Muscle of leg (tissue), 11 donors: ENCODE data around the gene NSG1. TPM values are rescaled to one million over a fixed set of nuclear protein-coding genes. Genes with fewer than 3 reads are reported as not detected.

Experiments
- DNase-seq: peaks from one replicate; pipeline ENCODE4 v3.0.0; 2013
- H3K27ac ChIP-seq: one replicate; pipeline ENCODE4 v1.5.1; 2013; ENCODE audit warnings: mild to moderate bottlenecking, low read length, control low read depth
- H3K27me3 ChIP-seq: one replicate; pipeline ENCODE4 v1.6.1; 2013; ENCODE audit warnings: low read length; ENCODE audit not compliant: control insufficient read depth, insufficient read depth
- H3K36me3 ChIP-seq: one replicate; pipeline ENCODE4 v1.6.1; 2013; ENCODE audit warnings: low read length; ENCODE audit not compliant: control insufficient read depth, insufficient read depth
- H3K4me1 ChIP-seq: one replicate; pipeline ENCODE4 v1.6.1; 2013; ENCODE audit warnings: low read length; ENCODE audit not compliant: control insufficient read depth, insufficient read depth
- H3K4me3 ChIP-seq: one replicate; pipeline ENCODE4 v1.5.1; 2013; ENCODE audit warnings: low read length, control low read depth
- H3K9me3 ChIP-seq: replicated peaks from 2 replicates; pipeline ENCODE4 v1.6.1; 2013; ENCODE audit warnings: low read depth, low read length; ENCODE audit not compliant: control insufficient read depth
- WGBS: methylation state at CpG from one replicate; pipeline ENCODE4 v1.1.5; 2013; ENCODE audit warnings: missing lambda C conversion rate; ENCODE audit not compliant: insufficient coverage; 5-methylcytosine and 5-hydroxymethylcytosine counted together
- polyA plus RNA-seq, 8 donors: library from polyadenylated mRNA; unstranded; fragments of 120-200 nt; gene quantifications; one replicate each; pipeline versions ENCODE4 v1.2.1 to v1.2.3, GENCODE V29; 2013; ENCODE audit warnings: inconsistent platforms in 1 of 8, low replicate concordance in 1 of 8; ENCODE audit not compliant: insufficient read length in 8 of 8, insufficient read depth in 1 of 8
- total RNA-seq: library from RNA; stranded (reverse); fragments of 120-200 nt; gene quantifications from one replicate; pipeline ENCODE4 v1.2.4, GENCODE V29; 2013

NSG1 gene
- total and polyA plus RNA-seq, 9 donors = 0.75 to 12.2 (median 2.8) TPM

DNA sequence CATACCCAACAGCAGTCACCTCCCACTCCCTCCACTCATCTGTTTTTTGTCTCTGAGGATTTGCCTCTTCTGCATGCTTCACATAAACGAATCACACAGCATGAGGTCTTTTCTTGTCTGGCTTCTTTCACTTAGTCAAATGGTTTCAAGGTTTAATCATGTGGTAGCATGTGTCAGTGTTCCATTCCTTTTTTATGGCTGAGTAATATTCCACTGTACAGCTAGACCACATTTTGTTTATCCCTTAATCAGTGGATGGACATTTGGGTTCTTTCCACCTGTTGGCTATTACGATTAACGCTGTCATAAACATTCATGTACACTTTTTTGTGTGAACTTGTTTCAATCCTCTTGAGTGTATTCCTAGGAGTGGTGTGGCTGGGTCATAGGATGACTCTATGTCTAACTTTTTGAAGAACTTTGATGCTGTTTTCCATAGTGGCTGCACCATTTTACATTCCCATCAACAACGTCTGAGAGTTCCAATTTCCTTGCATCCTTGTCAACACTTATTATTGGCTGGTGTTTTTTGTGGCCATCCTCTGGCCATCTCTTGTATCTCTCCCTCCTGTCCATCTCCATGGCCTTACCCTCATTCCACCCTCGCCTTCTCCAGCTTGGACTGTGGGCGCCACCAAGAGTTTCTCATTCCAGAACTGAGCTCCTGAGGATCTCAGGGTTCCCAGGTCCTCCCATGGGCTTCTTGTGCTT, 12.4 kb upstream of the NSG1 start:
- WGBS = 84% methylated on average over 3 of the region's 6 CpGs
- H3K36me3 ChIP-seq = no peaks in the 10 kb centered on the region
- peaks cover 14% of the 10 kb centered on the region for H3K27me3 ChIP-seq
- no peak for DNase-seq
- H3K27ac ChIP-seq = no peak overlapping the region
- H3K9me3 ChIP-seq = peaks cover 8% of the 10 kb centered on the region
- peaks cover 12% of the 10 kb centered on the region for H3K4me1 ChIP-seq
- no peak overlapping the region for H3K4me3 ChIP-seq

DNA sequence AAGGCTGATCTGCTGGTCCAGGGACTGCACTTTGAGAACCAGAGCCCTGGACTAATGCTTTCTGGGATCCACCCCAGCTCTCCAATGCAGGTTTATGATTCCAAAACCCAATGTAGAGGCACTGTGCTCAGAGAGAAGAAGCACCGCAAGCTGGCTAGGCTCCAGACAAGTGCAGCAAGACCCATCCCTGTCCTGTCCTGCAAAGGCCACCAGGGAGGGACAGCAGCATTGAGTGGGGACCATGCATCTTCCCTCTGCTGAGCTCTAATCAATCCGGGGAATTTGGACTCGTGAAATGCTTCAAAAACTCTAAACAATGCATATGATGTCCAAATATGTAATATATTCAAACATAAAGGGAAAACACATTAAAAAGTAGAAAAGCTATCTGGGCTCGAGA, 10.8 kb upstream of the NSG1 start:
- DNase-seq = no peak
- peaks cover 23% of the 10 kb centered on the region for H3K27me3 ChIP-seq
- WGBS = 60% methylated on average over 1 of the region's 4 CpGs

DNA sequence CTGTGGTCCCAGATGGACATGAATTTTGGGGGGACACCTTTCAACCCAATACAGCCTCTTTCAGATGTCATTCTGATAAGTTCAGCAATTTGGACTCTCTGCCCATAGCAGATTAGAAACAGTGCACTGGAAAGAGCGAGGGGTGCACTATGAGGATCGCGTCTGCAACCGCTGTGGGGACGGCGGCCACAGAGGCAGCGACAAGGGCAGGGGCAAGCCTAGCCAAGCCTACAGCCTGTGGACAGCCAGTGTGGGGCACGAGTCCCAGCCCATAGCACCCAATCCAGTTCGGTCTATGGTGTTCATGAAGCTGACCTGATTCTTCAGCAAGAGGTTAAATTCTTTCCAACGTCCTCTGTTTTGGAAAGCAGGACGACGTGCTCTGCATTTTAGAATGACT, 9.7 kb upstream of the NSG1 start:
- H3K4me1 ChIP-seq = peaks cover 12% of the 10 kb centered on the region
- H3K27me3 ChIP-seq = peaks cover 23% of the 10 kb centered on the region
- H3K9me3 ChIP-seq = peaks cover 8% of the 10 kb centered on the region
- H3K4me3 ChIP-seq = no peak overlapping the region
- DNase-seq = peak; percentile 28
- H3K27ac ChIP-seq = no peak overlapping the region
- no peaks in the 10 kb centered on the region for H3K36me3 ChIP-seq
- 81% methylated on average over 8 of the region's 12 CpGs for WGBS

More for the DNA sequence above, 10.8 kb upstream of the NSG1 start:
- Histone ChIP-seq H3K36me3 (no peaks in the 10 kb centered on the region), H3K4me3 (no peak overlapping the region), H3K4me1 (peaks cover 12% of the 10 kb centered on the region), H3K27ac (no peak overlapping the region), H3K9me3 (peaks cover 8% of the 10 kb centered on the region)

DNA sequence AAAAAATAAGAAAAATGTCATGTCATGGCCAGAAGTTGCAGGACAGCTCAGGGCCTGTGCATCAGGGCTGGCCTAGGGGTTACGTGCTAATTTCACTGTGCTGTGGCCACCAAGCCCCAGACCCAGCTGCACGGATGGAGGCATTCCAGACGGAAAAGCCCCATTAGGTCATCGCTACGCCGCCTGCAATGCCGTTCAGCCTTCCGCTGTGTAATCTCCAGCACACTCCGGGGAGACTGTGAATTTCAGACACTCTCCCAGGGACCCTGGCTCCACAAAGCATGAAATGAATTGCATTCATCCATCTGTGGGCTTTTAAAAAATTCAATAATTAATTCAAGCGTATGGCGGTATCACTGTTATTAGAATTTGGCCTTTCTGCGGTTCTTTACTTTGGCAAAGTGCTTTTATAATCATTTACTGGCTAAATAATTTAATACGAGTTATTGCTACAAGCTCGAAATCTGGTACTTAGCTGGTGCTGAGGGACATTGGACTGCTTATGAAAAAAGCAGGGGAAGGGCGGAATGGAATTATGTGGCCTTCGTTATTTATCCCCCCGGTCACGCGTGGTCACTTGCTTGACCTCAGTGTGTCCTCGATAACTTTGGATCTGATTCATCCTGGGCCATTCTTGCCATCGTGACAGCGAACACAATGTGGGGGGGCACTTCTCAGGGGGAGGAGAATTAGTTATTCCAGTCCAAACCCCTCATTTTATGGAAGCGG, 9.0 kb upstream of the NSG1 start:
- WGBS = 38% methylated on average over 12 of the region's 23 CpGs
- peaks cover 8% of the 10 kb centered on the region for H3K9me3 ChIP-seq
- H3K27ac ChIP-seq = no peak overlapping the region
- H3K4me1 ChIP-seq = peaks cover 12% of the 10 kb centered on the region
- H3K36me3 ChIP-seq = no peaks in the 10 kb centered on the region
- no peak overlapping the region for H3K4me3 ChIP-seq
- H3K27me3 ChIP-seq = peaks cover 29% of the 10 kb centered on the region
- DNase-seq = peak; percentile 89

GRCh38 chr4:4379540-4380087, 7.3 kb upstream of the NSG1 start:
- H3K27ac ChIP-seq = no peak overlapping the region
- H3K27me3 ChIP-seq = peaks cover 44% of the 10 kb centered on the region
- H3K9me3 ChIP-seq = peaks cover 3% of the 10 kb centered on the region
- H3K4me3 ChIP-seq = no peak overlapping the region
- no peaks in the 10 kb centered on the region for H3K36me3 ChIP-seq
- no peak for DNase-seq
- peaks cover 12% of the 10 kb centered on the region for H3K4me1 ChIP-seq
- WGBS = 51% methylated on average over 4 of the region's 6 CpGs

- whole genome bisulfite sequencing = 80% methylated on average over 1 of the region's 3 CpGs
- H3K27ac ChIP-seq = no peak overlapping the region
- peaks cover 66% of the 10 kb centered on the region for H3K27me3 ChIP-seq
- H3K4me1 ChIP-seq = peaks cover 24% of the 10 kb centered on the region
- H3K36me3 ChIP-seq = no peaks in the 10 kb centered on the region
- no peak overlapping the region for H3K4me3 ChIP-seq
- no peak for DNase-seq
- H3K9me3 ChIP-seq = no peaks in the 10 kb centered on the region
Observed at GRCh38 chr4:4383085-4383484, 3.8 kb upstream of the NSG1 start.

DNA sequence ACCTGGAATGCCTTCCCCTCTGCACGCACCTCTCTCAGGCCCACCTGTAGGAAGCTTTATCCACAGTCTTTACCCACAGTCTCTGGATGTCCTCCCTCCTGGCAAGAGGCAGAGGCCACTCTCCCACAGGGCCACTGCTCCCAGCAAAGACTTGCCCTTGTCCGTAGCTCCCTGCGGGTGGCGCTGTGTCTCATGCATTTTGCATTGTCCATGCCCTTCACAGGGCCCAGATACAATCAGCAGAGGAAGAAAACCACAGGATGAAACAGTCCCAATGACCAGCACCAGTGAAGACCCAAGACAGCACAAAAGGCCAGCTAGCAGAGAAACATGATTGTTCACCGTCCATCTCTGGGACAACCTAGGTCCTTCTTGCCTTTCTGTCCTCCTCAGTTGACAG, 2.1 kb upstream of the NSG1 start:
- Histone ChIP-seq H3K4me1 (peaks cover 21% of the 10 kb centered on the region), H3K27me3 (peaks cover 78% of the 10 kb centered on the region), H3K36me3 (no peaks in the 10 kb centered on the region), H3K27ac (no peak overlapping the region), H3K4me3 (no peak overlapping the region), H3K9me3 (no peaks in the 10 kb centered on the region)
- DNase-seq = no peak
- 21% methylated on average over 4 of the region's 5 CpGs for WGBS

GRCh38 chr4:4385729-4386295, 1.1 kb upstream of the NSG1 start:
- H3K4me1 ChIP-seq = peaks cover 21% of the 10 kb centered on the region
- peaks cover 81% of the 10 kb centered on the region for H3K27me3 ChIP-seq
- H3K36me3 ChIP-seq = no peaks in the 10 kb centered on the region
- no peak for DNase-seq
- H3K27ac ChIP-seq = no peak overlapping the region
- no peaks in the 10 kb centered on the region for H3K9me3 ChIP-seq
- 1% methylated on average over 33 of the region's 38 CpGs for WGBS
- H3K4me3 ChIP-seq = peak overlapping the region; percentile 19

GRCh38 chr4:4386296-4386735, 586 bp upstream of the NSG1 start:
- Histone ChIP-seq H3K4me3 (peak overlapping the region; percentile 19), H3K27ac (no peak overlapping the region), H3K27me3 (peaks cover 84% of the 10 kb centered on the region), H3K9me3 (no peaks in the 10 kb centered on the region), H3K36me3 (no peaks in the 10 kb centered on the region), H3K4me1 (peaks cover 21% of the 10 kb centered on the region)
- DNase-seq = no peak
- WGBS = under 1% methylated on average over 33 of the region's 36 CpGs
